Measurements from ENCODE around the gene AVPR2. TPM values are rescaled to one million over a fixed set of nuclear protein-coding genes. Genes with fewer than 3 reads are reported as not detected.
A peak's percentile ranks its signal among the peaks of the same experiment; 100 is the strongest.

The AVPR2 gene
- total RNA-seq, 1 experiment from 2014 or later: not detected

GRCh38 chrX:153931748-153932147 is 27.3 kb downstream of the AVPR2 start:
- BruUV-seq (replicated peaks): no TSS peak
- intact Hi-C loops (cut with micrococcal nuclease; ENCODE audit: unreplicated experiment): no loop called here
- H3K4me1 Mint-ChIP-seq (ENCODE audit: low read depth, unreplicated experiment): no peaks in the 10 kb centered on the region
- ChIA-PET CTCF (no interaction called here), POLR2A (no interaction called here)
- Histone ChIP-seq H3K4me3 (ENCODE audit: low read depth, low read length) (no peak overlapping the region), H3K36me3 (ENCODE audit: control insufficient read depth, insufficient read depth, low read length) (no peaks in the 10 kb centered on the region), H3K4me1 (peaks cover 4% of the 10 kb centered on the region; the same call in 1 of the 2 replicates), H3K9me3 (no peaks in the 10 kb centered on the region), H3K27me3 (replicated peaks; ENCODE audit: control insufficient read depth, insufficient read depth, low read length) (no peaks in the 10 kb centered on the region)
- peak overlapping the region; percentile 30 for H3K27ac Mint-ChIP-seq (ENCODE audit: unreplicated experiment)
- H3K9me3 Mint-ChIP-seq (ENCODE audit: unreplicated experiment): no peaks in the 10 kb centered on the region
- TF ChIP-seq CTCF (IDR thresholded peaks at IDR 0.05; ENCODE audit: insufficient read depth in 1 of 2, low read depth in 1 of 2, low read length in 1 of 2, severe bottlenecking in 1 of 2, unreplicated experiment in 1 of 2): no peak
- DNase-seq: no peak
- H3K36me3 Mint-ChIP-seq (ENCODE audit: insufficient read depth, unreplicated experiment): peaks cover 36% of the 10 kb centered on the region
- no peak overlapping the region for H3K4me3 Mint-ChIP-seq (ENCODE audit: unreplicated experiment)
- no peaks in the 10 kb centered on the region for H3K27me3 Mint-ChIP-seq (ENCODE audit: insufficient read depth, unreplicated experiment)

DNA sequence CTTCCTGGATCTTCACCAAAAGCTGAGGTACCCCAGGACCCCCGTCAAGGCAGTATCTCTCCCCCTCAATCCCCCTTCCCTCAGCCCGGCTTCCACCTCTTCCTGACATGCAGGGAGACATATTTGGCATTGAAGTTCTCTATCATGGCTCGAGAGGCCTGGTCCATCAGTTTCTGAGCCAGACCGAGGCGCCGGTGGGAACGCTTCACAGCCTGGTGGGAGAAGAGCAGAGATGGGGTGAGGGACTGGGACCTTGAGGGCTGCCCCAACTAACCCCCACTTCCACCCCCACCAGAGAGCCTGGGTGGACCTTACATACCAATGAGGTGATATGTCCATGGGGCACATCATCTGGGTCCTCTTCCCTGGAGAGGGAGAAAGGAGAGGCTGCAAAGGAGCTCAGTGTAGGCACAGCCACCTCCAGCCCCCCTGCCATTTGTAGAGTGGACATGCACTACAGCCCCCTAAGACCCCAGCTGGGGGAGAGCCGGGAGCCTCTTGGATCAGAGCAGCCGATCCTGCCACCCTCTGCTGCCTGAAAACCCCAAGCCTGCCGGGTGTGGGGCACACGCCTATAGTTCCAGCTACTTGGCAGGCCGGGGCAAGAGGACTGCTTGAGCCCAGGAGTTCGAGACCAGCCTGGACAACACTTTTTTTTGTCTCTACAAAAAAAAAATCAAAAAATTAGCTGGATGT is 27.9 kb downstream of the AVPR2 start:
- no TSS peak for BruUV-seq (replicated peaks)
- no peak for DNase-seq
- intact Hi-C loops (cut with micrococcal nuclease; ENCODE audit: unreplicated experiment): no loop called here
- Mint-ChIP-seq H3K36me3 (ENCODE audit: insufficient read depth, unreplicated experiment) (peaks cover 35% of the 10 kb centered on the region), H3K27me3 (ENCODE audit: insufficient read depth, unreplicated experiment) (no peaks in the 10 kb centered on the region), H3K27ac (ENCODE audit: unreplicated experiment) (no peak overlapping the region), H3K9me3 (ENCODE audit: unreplicated experiment) (no peaks in the 10 kb centered on the region), H3K4me3 (ENCODE audit: unreplicated experiment) (no peak overlapping the region), H3K4me1 (ENCODE audit: low read depth, unreplicated experiment) (no peaks in the 10 kb centered on the region)
- TF ChIP-seq CTCF (IDR thresholded peaks at IDR 0.05; ENCODE audit: insufficient read depth in 1 of 2, low read depth in 1 of 2, low read length in 1 of 2, severe bottlenecking in 1 of 2, unreplicated experiment in 1 of 2): no peak
- Histone ChIP-seq H3K4me1 (no peaks in the 10 kb centered on the region), H3K4me3 (ENCODE audit: low read depth, low read length) (no peak overlapping the region), H3K27me3 (replicated peaks; ENCODE audit: control insufficient read depth, insufficient read depth, low read length) (no peaks in the 10 kb centered on the region), H3K36me3 (ENCODE audit: control insufficient read depth, insufficient read depth, low read length) (no peaks in the 10 kb centered on the region), H3K9me3 (no peaks in the 10 kb centered on the region)
- ChIA-PET POLR2A (no interaction called here), CTCF (no interaction called here)

- intact Hi-C loops (cut with micrococcal nuclease; ENCODE audit: unreplicated experiment): no loop called here
- BruUV-seq (replicated peaks): no TSS peak
- POLR2A ChIA-PET: no interaction called here
Observed at GRCh38 chrX:153933748-153934147, 29.3 kb downstream of the AVPR2 start.

More at GRCh38 chrX:153933748-153934147, 29.3 kb downstream of the AVPR2 start:
- peak overlapping the region; percentile 54 for H3K4me3 ChIP-seq (ENCODE audit: low read depth, low read length)
- no peaks in the 10 kb centered on the region for H3K9me3 ChIP-seq
- no peaks in the 10 kb centered on the region for H3K36me3 ChIP-seq (ENCODE audit: control insufficient read depth, insufficient read depth, low read length)
- Mint-ChIP-seq H3K36me3 (ENCODE audit: insufficient read depth, unreplicated experiment) (peaks cover 22% of the 10 kb centered on the region), H3K27me3 (ENCODE audit: insufficient read depth, unreplicated experiment) (no peaks in the 10 kb centered on the region), H3K27ac (ENCODE audit: unreplicated experiment) (no peak overlapping the region), H3K4me3 (ENCODE audit: unreplicated experiment) (peak overlapping the region; percentile 76), H3K4me1 (ENCODE audit: low read depth, unreplicated experiment) (no peaks in the 10 kb centered on the region), H3K9me3 (ENCODE audit: unreplicated experiment) (no peaks in the 10 kb centered on the region)
- CTCF ChIA-PET: no interaction called here
- DNase-seq: no peak
- H3K4me1 ChIP-seq: no peaks in the 10 kb centered on the region
- no peaks in the 10 kb centered on the region for H3K27me3 ChIP-seq (replicated peaks; ENCODE audit: control insufficient read depth, insufficient read depth, low read length)
- no peak for TF ChIP-seq CTCF (IDR thresholded peaks at IDR 0.05; ENCODE audit: insufficient read depth in 1 of 2, low read depth in 1 of 2, low read length in 1 of 2, severe bottlenecking in 1 of 2, unreplicated experiment in 1 of 2)

All from Caco-2 (cell line).